H1 (cell line): Measurements from ENCODE around the gene LGALS8. TPM values are rescaled to one million over a fixed set of nuclear protein-coding genes. Genes with fewer than 3 reads are reported as not detected.

ENCODE experiments used
- CBX8 ChIP-seq: fragments of 300-800, 300-1000 bp; sonication (generic); IDR thresholded peaks from 2 replicates; pipeline ENCODE4 v1.7.1; 2016; ENCODE audit warnings: low read depth, low read length, borderline replicate concordance
- CHD7 ChIP-seq: fragments of 300-600 bp; sonication (generic); IDR thresholded peaks from 2 replicates; pipeline ENCODE4 v1.7.1; 2012; ENCODE audit warnings: low read length, moderate library complexity, mild to moderate bottlenecking, inconsistent platforms; ENCODE audit not compliant: insufficient replicate concordance
- POLR2AphosphoS5 ChIP-seq: IDR thresholded peaks from 2 replicates; pipeline ENCODE4 v1.6.1; 2011; ENCODE audit warnings: low read depth, low read length
- SP1 ChIP-seq: IDR thresholded peaks from 2 replicates; pipeline ENCODE4 v1.6.1; 2011; ENCODE audit warnings: low read depth, low read length
- SP4 ChIP-seq: IDR thresholded peaks from 2 replicates; pipeline ENCODE4 v1.6.1; 2012; ENCODE audit warnings: low read length, inconsistent platforms
- polyA plus RNA-seq, 7 experiments: library from polyadenylated mRNA; depleted of rRNA in 3 of 7; stranded (reverse) in 5 of 7; unstranded in 2 of 7; fragments of >200 nt in 5 of 7; fragments of 200-250 nt in 2 of 7; gene quantifications; 1 replicate in 5 of 7; 2 replicates in 1 of 7; 4 replicates in 1 of 7; pipeline versions ENCODE4 v1.2.1 to v1.2.3, GENCODE V29; 2011 to 2013; ENCODE audit warnings: missing spikeins in 2 of 7, mixed read lengths in 2 of 7
- total RNA-seq: library from RNA; stranded (reverse); fragmentation: NEBNext Ultra II Directional; extraction: Animal tissue kit (Norgen Biotek cat#: 25700); gene quantifications from 2 replicates; pipeline ENCODE4 v1.2.1, GENCODE V29; 2021

Gene LGALS8
- total and polyA plus RNA-seq, 2 of the 8 experiments (the other 6 are each of a cell fraction or from before 2014, with no cell fraction given) = 7.2 to 11.6 TPM

- no peak for TF ChIP-seq CHD7
- TF ChIP-seq SP4 = no peak
- TF ChIP-seq SP1 = no peak
- TF ChIP-seq CBX8 = no peak
- TF ChIP-seq POLR2AphosphoS5 = no peak
Measured at GRCh38 chr1:236480758-236481436, 42.9 kb upstream of the LGALS8 start (continued).
